Activated CD8-positive, alpha-beta memory T cell treated with anti-CD3 and anti-CD28 coated beads, Interleukin-2, amount 50 U/mL, for 4 hours (primary cell): ENCODE data around the gene BOD1L2.

Experiments
- DNase-seq: peaks from one replicate; pipeline ENCODE4 v3.0.0-alpha.2; 2020

The BOD1L2 gene

GRCh38 chr18:57146956-57147636 lies at the start of gene BOD1L2:
Gene BOD1L2, plus strand, starts transcription at chr18:57147087. Its CDS starts 226 bp downstream, at chr18:57147313.
- DNase-seq: no peak

GRCh38 chr18:57107140-57107832 lies 39.6 kb upstream of the BOD1L2 start:
- no peak for DNase-seq

GRCh38 chr18:57110290-57110689 lies 36.6 kb upstream of the BOD1L2 start:
- DNase-seq: no peak

- no peak for DNase-seq
Measured at GRCh38 chr18:57113799-57114420, 33.0 kb upstream of the BOD1L2 start.

- DNase-seq: no peak
Measured at GRCh38 chr18:57116598-57117132, 30.2 kb upstream of the BOD1L2 start.

- DNase-seq: no peak
Measured at GRCh38 chr18:57121542-57122112, 25.3 kb upstream of the BOD1L2 start.

GRCh38 chr18:57122936-57123510 lies 23.9 kb upstream of the BOD1L2 start:
- DNase-seq: no peak

GRCh38 chr18:57125627-57126026 lies 21.3 kb upstream of the BOD1L2 start:
- DNase-seq: no peak

- no peak for DNase-seq
Measured at GRCh38 chr18:57128220-57128932, 18.5 kb upstream of the BOD1L2 start.

GRCh38 chr18:57131101-57131500 lies 15.8 kb upstream of the BOD1L2 start:
- no peak for DNase-seq

- DNase-seq: no peak
Measured at GRCh38 chr18:57131782-57132181, 15.1 kb upstream of the BOD1L2 start.

- no peak for DNase-seq
Measured at GRCh38 chr18:57134618-57135135, 12.2 kb upstream of the BOD1L2 start.

GRCh38 chr18:57135699-57136098 lies 11.2 kb upstream of the BOD1L2 start:
- DNase-seq: no peak

GRCh38 chr18:57137847-57138246 lies 9.0 kb upstream of the BOD1L2 start:
- DNase-seq: no peak

- DNase-seq: no peak
Measured at GRCh38 chr18:57141208-57142129, 5.4 kb upstream of the BOD1L2 start.

GRCh38 chr18:57142324-57142723 lies 4.6 kb upstream of the BOD1L2 start:
- no peak for DNase-seq

- no peak for DNase-seq
Measured at GRCh38 chr18:57143265-57143664, 3.6 kb upstream of the BOD1L2 start.

- DNase-seq: no peak
Measured at GRCh38 chr18:57148263-57148662, 1.4 kb downstream of the BOD1L2 start.

- no peak for DNase-seq
Measured at GRCh38 chr18:57149051-57149450, 2.2 kb downstream of the BOD1L2 start.

- no peak for DNase-seq
Measured at GRCh38 chr18:57149531-57149930, 2.6 kb downstream of the BOD1L2 start.

- no peak for DNase-seq
Measured at GRCh38 chr18:57150081-57150480, 3.2 kb downstream of the BOD1L2 start.
